Stimulated activated CD4-positive, alpha-beta T cell treated with anti-CD3 and anti-CD28 coated beads, Interleukin-4, amount 100 ng/mL, for 48 hours (primary cell): ENCODE results near the gene SSH2.
"Not testable (repeated sequence)": the region's sequence is repeated elsewhere in the genome, so short reads cannot be mapped to it uniquely, and the experiment has no call there.

Experiments
- DNase-seq, 2 donors: peaks; one replicate each; pipeline ENCODE4 v3.0.0-alpha.2; 2020; ENCODE audit warnings: low read depth in 2 of 2

Gene SSH2

DNA sequence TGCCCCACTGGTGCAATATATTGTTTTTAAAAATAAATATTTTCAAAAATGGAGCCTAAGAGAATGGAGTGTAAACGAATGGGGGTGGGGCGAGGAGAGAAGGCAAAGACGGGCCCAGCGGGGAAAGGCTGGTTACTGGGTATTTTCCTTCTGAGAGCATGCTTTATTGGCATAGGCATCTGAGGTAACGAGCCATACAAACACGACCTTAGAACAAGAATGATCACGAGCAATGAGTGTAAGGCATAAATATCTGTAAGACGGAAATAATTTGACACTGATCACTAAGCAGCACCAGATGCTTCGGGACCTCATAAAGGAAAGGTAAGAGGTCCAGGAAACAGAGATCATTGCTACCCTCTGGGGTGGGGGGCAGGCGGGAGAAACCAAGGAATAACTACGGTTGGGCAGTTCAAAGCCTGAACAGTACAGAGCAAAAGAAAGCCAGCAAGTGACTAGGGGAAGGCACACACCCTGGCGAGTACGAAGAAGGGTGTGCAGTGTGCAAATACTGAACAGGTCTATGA, 959 bp downstream of the SSH2 start:
- peak in 1 of 2 donors; percentile 13 for DNase-seq

GRCh38 chr17:29927546-29927945, 2.5 kb downstream of the SSH2 start:
- DNase-seq: no peak

DNA sequence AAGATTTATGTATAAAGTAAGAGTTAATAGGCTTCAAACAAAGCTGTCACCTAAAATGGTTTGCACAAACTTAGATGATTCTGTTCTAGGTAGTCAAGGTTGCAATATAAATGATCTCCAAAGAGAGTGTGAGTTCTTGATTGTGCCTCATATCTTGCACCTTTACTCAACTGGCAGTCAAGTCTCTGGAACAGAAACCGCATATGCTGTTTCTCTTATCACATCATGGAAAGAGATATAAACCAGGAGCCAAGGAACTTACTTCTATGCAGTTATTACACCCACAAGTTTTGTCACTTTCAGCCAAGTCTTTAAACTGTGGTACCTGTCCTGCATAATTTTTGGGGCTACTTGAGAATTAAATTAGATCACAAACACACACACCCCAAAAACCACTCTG, 5.2 kb downstream of the SSH2 start:
- no peak for DNase-seq

DNA sequence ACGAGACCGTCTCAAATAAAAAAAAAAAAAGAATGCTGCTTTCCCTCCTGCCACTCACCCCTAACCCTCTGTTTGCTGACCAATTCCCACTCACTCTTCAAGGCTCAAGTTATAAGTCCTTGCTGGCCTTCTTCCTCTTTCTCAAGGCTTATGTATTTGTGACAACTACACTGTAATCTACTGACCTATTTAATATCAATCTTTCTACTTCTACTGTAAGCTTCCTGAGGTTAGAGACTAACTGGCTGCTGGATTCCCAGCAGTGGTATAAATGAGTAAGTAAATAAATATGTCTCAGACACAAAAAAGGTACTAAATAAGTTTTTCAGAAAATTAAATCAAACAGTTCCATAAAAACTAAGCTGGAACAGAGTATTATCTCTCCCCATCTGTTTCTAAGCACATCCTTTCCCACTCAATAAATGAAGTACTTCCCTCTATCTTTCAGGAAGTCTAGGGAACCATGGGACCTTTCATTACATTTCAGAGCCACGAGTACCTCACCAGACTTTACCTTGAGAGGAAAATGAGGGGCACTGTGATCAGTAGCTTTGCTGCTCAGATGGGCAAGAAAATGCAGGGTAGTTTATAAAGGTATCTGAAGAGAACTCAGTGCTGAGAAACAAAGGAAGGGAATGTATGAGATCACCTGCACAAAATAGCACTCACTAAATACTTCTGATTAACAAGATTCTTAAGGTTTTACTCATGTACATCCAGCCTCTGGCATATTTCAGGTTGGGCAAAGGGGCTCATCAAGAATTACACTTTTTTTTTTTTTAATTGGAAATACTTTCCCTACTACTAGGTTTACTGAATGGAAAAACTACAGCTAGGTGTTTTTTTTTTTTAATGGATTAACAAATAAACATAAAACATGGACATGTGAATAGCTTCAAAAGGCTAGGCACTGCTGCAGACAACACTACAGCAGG, 10.8 kb downstream of the SSH2 start:
- no peak for DNase-seq

DNA sequence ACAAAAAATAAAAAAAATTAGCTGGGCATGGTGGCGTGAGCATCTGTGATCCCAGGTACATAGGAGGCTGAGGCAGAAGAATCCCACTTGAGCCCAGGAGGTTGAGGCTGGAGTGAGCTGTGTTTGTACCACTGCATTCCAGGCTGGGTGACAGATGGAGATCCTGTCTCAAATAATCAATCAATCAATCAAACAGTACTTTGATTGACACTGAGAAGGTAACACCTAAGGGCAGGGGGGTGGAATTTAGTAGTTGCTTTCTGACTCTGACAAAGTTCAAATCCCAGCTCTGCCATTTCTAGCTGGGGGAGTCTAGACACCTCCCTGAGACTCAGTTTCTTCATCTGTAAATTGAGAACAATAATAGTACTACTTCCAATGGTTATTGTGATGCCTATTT, 12.0 kb downstream of the SSH2 start:
- DNase-seq: no peak

DNA sequence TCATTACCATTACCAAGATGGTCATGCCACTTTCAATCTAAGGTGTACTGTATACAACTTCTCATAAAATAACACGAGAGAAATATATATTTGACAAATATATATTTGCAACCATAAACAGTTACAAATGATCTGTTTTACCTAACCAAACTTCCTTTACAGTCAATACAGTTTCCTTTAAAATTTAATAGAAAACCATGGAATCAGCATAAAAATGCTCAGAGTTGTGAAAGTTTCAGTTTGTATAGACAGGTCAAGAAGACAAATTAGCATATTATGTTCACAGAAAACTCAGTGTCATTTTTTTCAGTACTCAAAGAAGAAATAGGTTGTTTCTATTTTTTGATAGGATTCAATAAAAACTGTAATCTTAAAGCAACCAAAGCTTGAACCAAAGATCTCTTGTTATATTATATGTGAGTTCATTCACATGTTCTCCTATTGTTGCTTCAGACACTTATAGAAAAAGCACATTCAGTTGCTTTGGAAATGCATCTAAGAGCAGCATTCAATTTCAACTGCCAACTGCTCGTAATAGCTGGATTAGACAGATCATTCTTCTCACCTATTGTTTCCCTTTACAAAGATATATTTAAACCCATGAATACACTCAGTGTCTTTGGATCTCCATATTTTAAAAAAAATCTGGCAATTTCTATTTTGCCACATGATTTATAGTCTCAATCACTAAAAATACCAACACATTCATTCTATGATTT, 15.1 kb downstream of the SSH2 start:
- DNase-seq: no peak

GRCh38 chr17:29911641-29912177, 18.3 kb downstream of the SSH2 start:
- no peak for DNase-seq

DNA sequence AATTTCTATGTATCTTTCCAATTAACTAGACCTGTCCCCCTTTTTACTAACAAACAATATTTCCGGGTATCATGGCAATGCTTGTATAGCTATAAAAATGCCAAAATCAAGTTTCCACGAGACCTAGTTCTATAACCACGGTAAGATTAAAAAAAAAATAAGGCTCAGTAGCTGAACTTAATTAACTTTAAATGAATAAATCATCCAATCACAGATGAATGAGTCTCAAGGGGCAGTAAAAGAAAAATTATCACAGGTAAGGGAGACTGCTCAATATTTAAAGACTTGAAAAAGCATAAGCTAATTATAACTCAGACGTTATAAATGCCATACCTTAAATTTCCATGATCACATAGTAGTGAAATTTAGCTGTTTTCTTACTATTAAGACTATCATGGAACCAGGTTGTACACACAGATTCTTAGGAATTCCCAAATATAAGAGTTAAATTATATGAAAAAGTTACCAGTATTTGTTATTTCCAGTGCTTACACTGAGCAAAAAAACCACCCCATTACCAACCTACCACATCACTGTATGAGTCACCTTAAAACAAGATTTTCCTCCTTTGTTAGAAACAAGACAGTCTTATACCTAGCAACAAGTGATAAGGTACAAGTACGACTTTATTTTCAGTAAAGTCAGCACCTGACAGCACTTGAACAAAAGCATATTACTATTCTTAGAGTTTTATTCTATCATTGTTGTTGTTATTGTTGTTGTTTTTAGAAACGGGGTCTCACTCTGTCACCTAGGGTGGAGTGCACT, 20.6 kb downstream of the SSH2 start:
- DNase-seq: no peak

DNA sequence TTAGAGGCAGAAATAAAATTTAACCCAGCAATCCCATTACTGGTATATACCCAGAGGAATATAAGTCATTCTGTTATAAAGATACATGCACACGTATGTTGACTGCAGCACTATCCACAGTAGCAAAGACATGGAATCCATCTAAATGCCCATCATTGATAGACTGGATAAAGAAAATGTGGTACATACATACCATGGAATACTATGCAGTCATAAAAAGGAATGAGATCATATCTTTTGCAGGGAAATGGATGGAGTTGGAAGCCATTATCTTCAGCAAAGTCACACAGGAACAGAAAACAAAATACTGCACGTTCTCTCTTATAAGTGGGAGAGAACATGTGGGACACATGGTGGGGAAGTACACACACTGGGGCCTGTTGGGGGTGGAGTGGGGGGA, 23.1 kb downstream of the SSH2 start:
- no peak for DNase-seq

GRCh38 chr17:29905879-29906167, 24.2 kb downstream of the SSH2 start:
- DNase-seq: no peak

DNA sequence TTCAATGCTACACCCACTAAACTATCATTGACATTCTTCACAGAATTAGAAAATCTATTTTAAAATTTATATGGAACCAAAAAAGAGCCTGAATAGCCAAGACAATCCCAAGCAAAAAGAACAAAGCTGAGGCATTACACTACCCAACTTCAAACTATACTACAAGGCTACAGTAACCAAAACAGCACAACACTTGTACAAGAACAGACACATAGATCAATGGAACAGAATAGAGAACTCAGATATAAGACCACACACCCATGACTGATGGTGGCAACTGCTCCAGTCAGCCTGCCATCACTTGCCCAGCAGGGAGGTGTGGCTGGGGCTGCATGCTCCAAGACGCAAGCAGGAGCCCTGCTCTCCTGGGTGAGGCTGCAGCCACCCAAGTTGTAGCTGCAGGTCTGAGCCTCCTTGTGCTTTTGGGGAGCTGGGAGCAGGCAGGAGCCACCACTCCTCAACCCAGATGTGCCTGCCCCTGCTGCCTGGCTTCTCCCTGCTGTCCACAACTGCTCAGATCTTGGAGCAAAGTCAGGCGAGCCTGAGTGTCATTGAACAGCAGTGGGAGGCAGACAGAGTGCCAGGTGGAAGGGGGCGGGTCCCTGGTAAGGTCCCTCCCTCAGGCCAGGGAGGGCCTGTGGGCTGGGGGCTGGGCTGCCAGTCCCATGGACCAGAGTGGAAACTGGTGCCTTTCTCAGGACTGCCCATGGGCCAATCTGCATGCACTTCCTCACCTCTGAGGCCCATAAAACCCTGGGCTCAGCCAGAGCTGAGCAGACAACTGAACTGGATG, 24.7 kb downstream of the SSH2 start:
- no peak for DNase-seq

DNA sequence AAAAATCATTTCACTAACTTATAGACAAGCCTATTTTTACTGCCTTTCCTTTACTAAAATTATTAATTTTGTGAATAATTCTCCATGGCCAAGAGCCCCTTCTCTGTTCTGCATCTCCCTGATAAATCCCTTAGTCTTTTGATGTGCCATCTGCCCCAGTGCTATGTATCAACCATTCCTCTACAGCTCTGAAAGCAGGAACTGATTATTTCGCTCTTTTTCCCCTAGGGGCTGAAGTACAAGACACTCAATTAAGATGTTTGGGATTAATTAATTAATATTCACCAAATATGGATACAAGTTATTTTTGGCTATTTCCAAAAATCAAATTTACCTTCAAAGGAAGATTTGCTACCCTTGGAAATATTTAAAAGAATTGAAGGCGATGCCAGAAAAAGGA, 26.6 kb downstream of the SSH2 start:
- DNase-seq: no peak

DNA sequence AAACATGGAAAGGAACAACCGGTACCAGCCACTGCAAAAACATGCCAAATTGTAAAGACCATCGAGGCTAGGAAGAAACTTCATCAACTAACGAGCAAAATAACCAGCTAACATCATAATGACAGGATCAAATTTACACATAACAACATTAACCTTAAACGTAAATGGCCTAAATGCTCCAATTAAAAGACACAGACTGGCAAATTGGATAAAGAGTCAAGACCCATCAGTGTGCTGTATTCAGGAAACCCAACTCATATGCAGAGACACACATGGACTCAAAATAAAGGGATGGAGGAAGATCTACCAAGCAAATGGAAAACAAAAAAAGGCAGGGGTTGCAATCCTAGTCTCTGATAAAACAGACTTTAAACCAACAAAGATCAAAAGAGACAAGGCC, 32.9 kb downstream of the SSH2 start:
- DNase-seq: not testable (repeated sequence)

- DNase-seq: no peak
These were observed 37.8 kb downstream of the SSH2 start for GRCh38 chr17:29892201-29892600.

DNA sequence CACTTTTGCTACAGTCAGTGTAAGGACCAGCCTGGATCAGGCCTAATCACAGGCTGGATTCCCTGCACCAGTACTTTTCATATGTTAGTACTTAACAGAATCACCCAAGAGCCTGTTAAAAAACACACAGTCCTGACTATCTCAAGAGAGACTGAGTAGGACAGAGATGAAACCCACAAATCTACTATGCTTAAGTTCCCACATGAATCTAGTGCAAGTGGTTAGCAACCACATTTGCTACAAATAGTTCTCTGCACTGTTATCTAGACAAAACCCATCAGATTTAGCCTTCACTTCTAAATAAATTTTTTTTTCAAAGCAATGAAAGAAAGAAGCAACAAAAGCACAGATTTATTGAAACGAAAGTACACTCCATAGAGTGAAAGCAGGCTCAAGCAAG, 38.9 kb downstream of the SSH2 start:
- DNase-seq: no peak

DNA sequence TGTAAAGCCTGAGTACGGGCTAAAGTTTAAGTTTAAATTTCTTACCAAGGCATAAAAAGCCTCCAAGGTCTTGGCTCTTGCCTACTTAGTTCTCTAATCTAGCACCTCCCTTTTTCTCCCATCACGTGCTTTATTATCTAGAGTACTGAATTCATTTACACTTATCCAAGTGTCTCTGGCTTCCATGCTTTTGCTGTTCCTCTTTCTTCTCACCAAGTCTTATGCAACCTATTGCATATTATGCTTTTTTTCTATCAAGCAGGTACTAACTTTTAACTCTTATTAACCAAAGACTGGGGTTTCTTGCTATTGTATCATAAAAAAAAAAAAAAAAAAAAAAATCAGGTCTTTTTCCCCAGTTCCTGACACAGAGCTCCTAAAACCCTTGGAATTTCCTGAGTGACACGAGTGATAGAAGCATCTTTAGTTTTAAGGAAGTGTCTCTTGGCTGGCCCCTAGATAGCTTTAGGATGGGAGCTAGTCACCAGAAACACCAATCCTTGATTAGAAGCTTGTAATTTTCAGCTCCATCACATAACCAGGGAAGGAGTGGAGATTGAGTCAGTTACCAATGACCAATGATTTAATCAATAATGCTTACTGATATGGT, 44.9 kb downstream of the SSH2 start:
- DNase-seq: no peak

DNA sequence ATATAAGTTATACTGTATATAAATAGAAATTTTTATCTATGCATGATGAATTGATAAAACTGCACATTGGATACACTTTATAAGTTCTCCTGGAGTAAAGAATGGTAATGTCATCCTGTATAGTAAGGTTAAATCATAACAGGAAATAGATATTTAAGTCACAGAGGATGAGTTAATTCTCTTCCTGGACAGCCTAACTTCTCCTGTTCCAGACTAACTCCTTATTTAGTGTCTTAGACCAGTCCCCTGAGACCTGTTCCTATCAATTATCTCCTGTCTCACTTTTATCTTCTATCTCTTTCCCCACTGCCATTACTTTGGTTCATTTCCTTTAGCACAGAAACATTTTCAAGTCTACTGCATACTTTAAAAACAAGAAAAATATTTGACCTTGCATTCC, 46.5 kb downstream of the SSH2 start:
- no peak for DNase-seq

- no peak for DNase-seq
These were observed 48.8 kb downstream of the SSH2 start for GRCh38 chr17:29881256-29881655.

DNA sequence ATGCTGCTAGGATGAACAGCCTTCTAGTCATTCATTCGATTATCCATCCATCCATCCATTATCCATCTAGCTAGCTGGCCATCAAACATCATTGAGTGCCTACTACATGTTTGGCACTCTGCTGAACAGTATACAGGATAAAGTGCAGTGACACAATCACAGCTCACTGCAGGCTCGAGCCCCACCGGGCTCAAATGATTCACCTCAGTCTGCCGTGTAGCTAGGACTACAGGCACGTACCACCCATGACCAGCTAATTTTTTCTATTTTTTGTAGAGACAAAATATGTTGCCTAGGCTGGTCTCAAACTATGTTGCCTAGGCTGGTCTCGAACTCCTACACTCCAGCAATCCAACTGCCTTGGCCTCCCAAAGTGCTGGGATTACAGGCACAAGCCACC, 50.0 kb downstream of the SSH2 start:
- no peak for DNase-seq

- no peak for DNase-seq
These were observed 55.0 kb downstream of the SSH2 start for GRCh38 chr17:29874931-29875596.
